KMS-11 (cell line): ENCODE data around the gene TMEM131L.

ENCODE experiments used
- H2AFZ ChIP-seq: fragments of 200-600 bp; sonication (generic); 2 replicates; pipeline ENCODE4 v1.6.1; 2016; ENCODE audit warnings: antibody characterized with exemption, mixed run types, low read depth
- H3K27ac ChIP-seq: fragments of 200-600 bp; sonication (generic); 2 replicates; pipeline ENCODE4 v1.6.1; 2016; ENCODE audit warnings: mild to moderate bottlenecking, mixed run types
- H3K27me3 ChIP-seq: fragments of 200-600 bp; sonication (generic); 2 replicates; pipeline ENCODE4 v1.6.1; 2017; ENCODE audit warnings: mild to moderate bottlenecking, low read depth, mixed run types, moderate library complexity; ENCODE audit not compliant: insufficient read depth
- H3K36me3 ChIP-seq: fragments of 200-600 bp; sonication (generic); 2 replicates; pipeline ENCODE4 v1.6.1; 2017; ENCODE audit warnings: mild to moderate bottlenecking, mixed run types; ENCODE audit not compliant: insufficient read depth
- H3K4me1 ChIP-seq: fragments of 200-600 bp; sonication (generic); 2 replicates; pipeline ENCODE4 v1.6.1; 2016; ENCODE audit warnings: mild to moderate bottlenecking, low read depth, mixed run types; ENCODE audit not compliant: poor library complexity, severe bottlenecking
- H3K4me2 ChIP-seq: fragments of 200-600 bp; sonication (generic); 2 replicates; pipeline ENCODE4 v1.7.0; 2016; ENCODE audit warnings: mild to moderate bottlenecking, mixed run types
- H3K4me3 ChIP-seq: fragments of 200-600 bp; sonication (generic); IDR thresholded peaks from 2 replicates; pipeline ENCODE4 v1.6.1; 2017; ENCODE audit warnings: low read depth, low read length, mixed read lengths; ENCODE audit not compliant: insufficient read depth
- H3K79me2 ChIP-seq: fragments of 200-600 bp; sonication (generic); 2 replicates; pipeline ENCODE4 v1.6.1; 2016; ENCODE audit warnings: low read depth, mixed run types; ENCODE audit not compliant: insufficient read depth
- H3K9ac ChIP-seq: fragments of 200-600 bp; sonication (generic); 2 replicates; pipeline ENCODE4 v1.6.1; 2016; ENCODE audit warnings: mild to moderate bottlenecking, mixed run types
- H4K20me1 ChIP-seq: fragments of 200-600 bp; sonication (generic); 2 replicates; pipeline ENCODE4 v1.6.1; 2016; ENCODE audit warnings: mild to moderate bottlenecking, mixed run types; ENCODE audit not compliant: insufficient read depth
- TF ChIP-seq, protein P1 (sequence below): fragments of 200-600 bp; sonication (generic); conservative IDR thresholded peaks from 2 replicates; pipeline ENCODE4 v1.6.1; 2017; ENCODE audit warnings: low read depth, mild to moderate bottlenecking, antibody characterized with exemption, low read length, moderate library complexity, mixed read lengths

Gene TMEM131L

DNA sequence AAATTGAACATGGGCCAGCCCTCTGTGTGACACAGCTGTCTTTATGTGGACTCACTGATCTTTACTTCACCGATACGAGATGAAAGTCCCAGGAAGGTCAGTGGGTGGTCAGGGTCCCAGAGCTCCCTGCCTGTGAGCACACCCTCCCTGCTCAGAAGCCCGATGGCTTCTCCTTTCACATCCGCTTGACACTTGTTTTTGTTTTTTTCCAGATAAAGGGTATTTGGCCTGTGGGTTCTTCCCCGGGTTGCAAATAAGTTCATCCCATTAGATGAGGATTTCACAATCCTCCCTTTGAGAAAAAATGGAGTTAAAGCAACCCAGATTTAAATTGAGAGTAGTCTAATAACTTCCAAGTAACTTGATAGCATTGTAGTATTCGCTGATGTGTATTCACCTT, 169.7 kb downstream of the TMEM131L start:
- Histone ChIP-seq H3K27me3 (no peaks in the 10 kb centered on the region), H3K36me3 (no peaks in the 10 kb centered on the region), H4K20me1 (no peaks in the 10 kb centered on the region), H3K4me2 (no peak overlapping the region), H3K9ac (no peak overlapping the region), H3K4me1 (no peaks in the 10 kb centered on the region), H3K4me3 (no peak overlapping the region), H2AFZ (no peak overlapping the region), H3K79me2 (no peaks in the 10 kb centered on the region), H3K27ac (no peak overlapping the region)
- TF ChIP-seq, protein P1, sequence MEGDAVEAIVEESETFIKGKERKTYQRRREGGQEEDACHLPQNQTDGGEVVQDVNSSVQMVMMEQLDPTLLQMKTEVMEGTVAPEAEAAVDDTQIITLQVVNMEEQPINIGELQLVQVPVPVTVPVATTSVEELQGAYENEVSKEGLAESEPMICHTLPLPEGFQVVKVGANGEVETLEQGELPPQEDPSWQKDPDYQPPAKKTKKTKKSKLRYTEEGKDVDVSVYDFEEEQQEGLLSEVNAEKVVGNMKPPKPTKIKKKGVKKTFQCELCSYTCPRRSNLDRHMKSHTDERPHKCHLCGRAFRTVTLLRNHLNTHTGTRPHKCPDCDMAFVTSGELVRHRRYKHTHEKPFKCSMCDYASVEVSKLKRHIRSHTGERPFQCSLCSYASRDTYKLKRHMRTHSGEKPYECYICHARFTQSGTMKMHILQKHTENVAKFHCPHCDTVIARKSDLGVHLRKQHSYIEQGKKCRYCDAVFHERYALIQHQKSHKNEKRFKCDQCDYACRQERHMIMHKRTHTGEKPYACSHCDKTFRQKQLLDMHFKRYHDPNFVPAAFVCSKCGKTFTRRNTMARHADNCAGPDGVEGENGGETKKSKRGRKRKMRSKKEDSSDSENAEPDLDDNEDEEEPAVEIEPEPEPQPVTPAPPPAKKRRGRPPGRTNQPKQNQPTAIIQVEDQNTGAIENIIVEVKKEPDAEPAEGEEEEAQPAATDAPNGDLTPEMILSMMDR: no peak

DNA sequence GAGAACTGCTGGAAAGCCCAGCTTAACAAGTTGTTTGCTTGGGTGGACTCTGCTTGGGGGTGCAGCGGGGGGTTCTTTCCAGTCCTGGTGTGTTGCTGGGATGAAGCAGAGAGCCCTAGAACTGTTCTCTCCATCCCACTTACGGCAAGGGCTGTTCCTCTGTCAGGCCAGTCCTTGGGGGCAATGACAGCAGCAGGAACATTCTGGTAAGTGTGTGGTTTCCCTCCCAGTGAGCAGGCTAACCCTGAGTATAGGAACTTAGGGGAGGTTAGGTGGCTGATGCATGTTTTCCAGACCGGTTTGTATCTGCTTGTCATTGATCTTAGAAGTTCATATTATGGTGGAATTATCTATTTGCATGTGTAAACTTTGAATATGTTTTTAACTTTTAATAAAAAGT, 171.0 kb downstream of the TMEM131L start:
- Histone ChIP-seq H3K4me3 (no peak overlapping the region), H3K36me3 (no peaks in the 10 kb centered on the region), H3K9ac (no peak overlapping the region), H3K4me2 (no peak overlapping the region), H3K27me3 (no peaks in the 10 kb centered on the region), H4K20me1 (no peaks in the 10 kb centered on the region), H3K79me2 (no peaks in the 10 kb centered on the region), H3K27ac (no peak overlapping the region), H3K4me1 (no peaks in the 10 kb centered on the region), H2AFZ (no peak overlapping the region)
- TF ChIP-seq, protein P1: no peak

DNA sequence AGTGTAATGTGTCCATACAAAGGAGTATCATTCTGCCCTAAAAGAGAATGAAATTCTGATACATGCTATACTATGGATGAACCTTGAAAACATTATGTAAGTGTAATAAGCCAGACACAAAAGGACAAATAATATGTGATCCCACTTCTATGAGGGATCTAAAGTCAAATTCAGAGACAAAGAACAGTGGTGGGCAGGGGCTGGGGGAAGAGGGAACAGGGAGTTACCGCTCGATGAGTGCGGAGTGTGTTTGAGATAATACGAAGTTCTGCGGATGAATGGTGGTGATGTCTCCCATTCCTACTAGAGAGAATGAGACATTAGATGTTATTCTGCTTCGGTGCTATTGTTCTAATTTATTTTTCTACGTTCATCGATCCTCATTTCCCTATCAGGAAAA, 171.9 kb downstream of the TMEM131L start:
- Histone ChIP-seq H3K4me1 (no peaks in the 10 kb centered on the region), H3K4me2 (no peak overlapping the region), H3K4me3 (no peak overlapping the region), H3K27ac (no peak overlapping the region), H3K27me3 (no peaks in the 10 kb centered on the region), H4K20me1 (no peaks in the 10 kb centered on the region), H3K9ac (no peak overlapping the region), H3K36me3 (no peaks in the 10 kb centered on the region), H3K79me2 (no peaks in the 10 kb centered on the region), H2AFZ (no peak overlapping the region)
- TF ChIP-seq, protein P1: no peak

DNA sequence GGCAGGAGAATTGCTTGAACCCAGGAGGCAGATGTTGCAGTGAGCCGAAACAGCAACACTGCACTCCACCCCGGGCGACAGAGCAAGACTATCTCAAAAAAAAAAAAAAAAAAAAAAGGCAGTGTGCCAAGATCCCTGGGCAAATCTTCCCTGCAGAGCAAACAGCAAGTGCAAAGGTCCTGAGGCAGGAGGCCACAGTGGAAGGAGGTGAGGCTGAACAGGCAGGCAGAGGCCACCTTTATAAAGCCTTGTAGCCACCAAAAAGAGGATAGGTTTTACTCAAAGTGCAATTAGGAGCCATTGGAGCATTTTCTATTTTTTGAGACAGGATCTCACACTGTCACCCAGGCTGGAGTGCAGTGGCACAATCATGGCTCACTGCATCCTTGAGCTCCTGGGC, 172.8 kb downstream of the TMEM131L start:
- Histone ChIP-seq H3K4me1 (peaks cover 6% of the 10 kb centered on the region), H3K9ac (no peak overlapping the region), H3K4me3 (no peak overlapping the region), H2AFZ (no peak overlapping the region), H3K27ac (no peak overlapping the region), H3K36me3 (no peaks in the 10 kb centered on the region), H3K27me3 (no peaks in the 10 kb centered on the region), H3K79me2 (no peaks in the 10 kb centered on the region), H4K20me1 (no peaks in the 10 kb centered on the region), H3K4me2 (no peak overlapping the region)
- TF ChIP-seq, protein P1: no peak
